Epithelial cell of esophagus (primary cell): ENCODE results near the gene TLE4.

ENCODE experiments used
- DNase-seq: peaks from one replicate; pipeline ENCODE4 v3.0.0; 2010; ENCODE audit warnings: low read depth
- H3K4me3 ChIP-seq: 2 replicates; pipeline ENCODE4 v1.5.1; 2011; ENCODE audit warnings: mild to moderate bottlenecking, low read length, control low read depth
- TF ChIP-seq, protein P1 (sequence below): IDR thresholded peaks from 2 replicates; pipeline ENCODE4 v1.5.1; 2011; ENCODE audit warnings: low read depth, mild to moderate bottlenecking, low read length, control low read depth, inconsistent platforms; ENCODE audit not compliant: insufficient read depth; ENCODE audit errors: missing control alignments

The TLE4 gene

DNA sequence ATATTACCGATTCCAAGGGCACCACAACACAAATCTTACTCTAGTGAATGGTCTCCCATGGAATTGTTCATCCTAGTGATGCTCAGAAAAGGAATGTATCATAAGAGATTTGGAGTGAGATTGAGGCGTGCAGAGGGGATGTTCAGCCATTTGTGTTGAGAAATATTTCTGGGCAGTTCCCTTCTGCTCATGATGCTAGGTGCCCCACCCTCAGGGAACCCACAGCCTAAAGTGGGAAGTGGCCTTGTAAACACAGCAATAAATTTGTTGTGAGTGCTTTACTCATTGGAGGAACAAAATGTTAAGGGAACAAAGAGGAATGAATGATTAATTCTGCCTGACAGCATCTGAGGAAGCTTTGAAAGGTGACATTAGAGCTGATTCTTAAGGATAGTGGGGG is 129.9 kb downstream of the TLE4 start:
- no peak for DNase-seq
- H3K4me3 ChIP-seq, result no peak overlapping the region
- TF ChIP-seq, protein P1, sequence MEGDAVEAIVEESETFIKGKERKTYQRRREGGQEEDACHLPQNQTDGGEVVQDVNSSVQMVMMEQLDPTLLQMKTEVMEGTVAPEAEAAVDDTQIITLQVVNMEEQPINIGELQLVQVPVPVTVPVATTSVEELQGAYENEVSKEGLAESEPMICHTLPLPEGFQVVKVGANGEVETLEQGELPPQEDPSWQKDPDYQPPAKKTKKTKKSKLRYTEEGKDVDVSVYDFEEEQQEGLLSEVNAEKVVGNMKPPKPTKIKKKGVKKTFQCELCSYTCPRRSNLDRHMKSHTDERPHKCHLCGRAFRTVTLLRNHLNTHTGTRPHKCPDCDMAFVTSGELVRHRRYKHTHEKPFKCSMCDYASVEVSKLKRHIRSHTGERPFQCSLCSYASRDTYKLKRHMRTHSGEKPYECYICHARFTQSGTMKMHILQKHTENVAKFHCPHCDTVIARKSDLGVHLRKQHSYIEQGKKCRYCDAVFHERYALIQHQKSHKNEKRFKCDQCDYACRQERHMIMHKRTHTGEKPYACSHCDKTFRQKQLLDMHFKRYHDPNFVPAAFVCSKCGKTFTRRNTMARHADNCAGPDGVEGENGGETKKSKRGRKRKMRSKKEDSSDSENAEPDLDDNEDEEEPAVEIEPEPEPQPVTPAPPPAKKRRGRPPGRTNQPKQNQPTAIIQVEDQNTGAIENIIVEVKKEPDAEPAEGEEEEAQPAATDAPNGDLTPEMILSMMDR, result no peak

DNA sequence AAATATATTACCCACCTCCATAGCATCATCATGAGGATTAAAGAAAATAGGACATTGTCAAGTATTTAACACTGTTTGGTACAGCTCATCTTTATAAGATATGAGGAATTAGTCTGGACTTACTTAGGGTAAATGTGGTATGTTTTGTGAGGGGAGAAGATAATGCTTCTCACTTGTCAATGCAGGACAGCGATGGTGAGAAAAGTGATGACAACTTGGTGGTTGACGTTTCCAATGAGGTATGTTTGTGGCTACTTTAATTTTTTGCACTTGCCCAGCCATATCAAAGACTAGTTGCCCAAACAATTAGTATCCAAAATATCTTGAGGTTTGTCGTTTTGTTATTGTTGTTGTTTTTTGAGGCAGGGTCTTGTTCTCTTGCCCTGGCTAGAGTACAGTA is 133.9 kb downstream of the TLE4 start:
- DNase-seq, result no peak
- no peak overlapping the region for H3K4me3 ChIP-seq
- TF ChIP-seq, protein P1, result no peak

DNA sequence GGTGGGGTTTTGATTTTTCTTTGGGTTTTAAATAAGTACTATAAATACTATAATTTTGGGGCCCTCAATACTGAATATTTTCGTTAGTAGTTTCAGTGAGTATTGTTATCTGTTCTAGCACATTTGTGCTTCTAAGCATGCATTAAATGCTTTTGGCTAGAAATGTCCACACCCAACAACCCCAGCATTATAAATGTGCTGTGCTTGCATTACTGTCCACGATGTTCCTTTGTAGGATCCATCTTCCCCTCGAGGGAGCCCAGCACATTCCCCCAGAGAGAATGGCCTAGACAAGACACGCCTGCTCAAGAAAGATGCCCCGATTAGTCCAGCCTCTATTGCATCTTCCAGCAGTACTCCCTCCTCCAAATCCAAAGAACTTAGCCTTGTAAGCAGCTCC is 134.7 kb downstream of the TLE4 start:
- H3K4me3 ChIP-seq, result no peak overlapping the region
- DNase-seq, result no peak
- TF ChIP-seq, protein P1, result no peak

DNA sequence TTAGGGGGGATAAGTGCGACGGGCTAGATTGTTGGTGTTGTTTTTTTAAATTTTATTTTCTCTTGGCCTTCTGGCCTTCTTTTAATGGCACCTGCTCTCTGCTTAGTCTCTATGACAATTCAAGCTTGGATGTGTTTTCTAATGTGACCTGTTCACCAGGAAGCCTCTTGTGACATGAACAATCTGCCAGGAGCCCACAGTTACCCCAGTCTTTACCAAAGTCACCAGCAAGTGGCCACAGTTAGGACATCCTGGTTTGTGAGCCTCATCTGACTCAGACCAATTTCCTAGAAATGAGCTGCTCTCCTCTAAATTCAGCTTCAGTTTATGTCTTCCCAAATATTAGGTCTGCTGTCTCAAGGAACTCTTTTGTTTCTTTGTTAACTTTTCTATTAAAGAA is 135.8 kb downstream of the TLE4 start:
- TF ChIP-seq, protein P1, result no peak

DNA sequence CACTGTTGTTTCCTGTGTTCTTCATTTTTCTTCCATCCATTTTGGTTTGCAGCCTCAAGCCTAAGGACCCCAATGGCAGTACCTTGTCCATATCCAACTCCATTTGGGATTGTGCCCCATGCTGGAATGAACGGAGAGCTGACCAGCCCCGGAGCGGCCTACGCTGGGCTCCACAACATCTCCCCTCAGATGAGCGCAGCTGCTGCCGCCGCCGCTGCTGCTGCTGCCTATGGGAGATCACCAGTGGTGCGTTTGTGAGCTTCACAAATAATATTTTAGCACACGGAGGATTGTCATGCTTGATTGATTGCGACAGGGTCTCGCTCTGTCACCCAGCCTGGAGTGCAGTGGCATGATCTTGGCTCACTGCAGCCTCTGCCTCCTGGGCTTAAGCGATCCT is 136.8 kb downstream of the TLE4 start:
- DNase-seq, result no peak
- H3K4me3 ChIP-seq, result no peak overlapping the region
- TF ChIP-seq, protein P1, result no peak

More for the DNA sequence above, 135.8 kb downstream of the TLE4 start:
- H3K4me3 ChIP-seq, result no peak overlapping the region
- no peak for DNase-seq

DNA sequence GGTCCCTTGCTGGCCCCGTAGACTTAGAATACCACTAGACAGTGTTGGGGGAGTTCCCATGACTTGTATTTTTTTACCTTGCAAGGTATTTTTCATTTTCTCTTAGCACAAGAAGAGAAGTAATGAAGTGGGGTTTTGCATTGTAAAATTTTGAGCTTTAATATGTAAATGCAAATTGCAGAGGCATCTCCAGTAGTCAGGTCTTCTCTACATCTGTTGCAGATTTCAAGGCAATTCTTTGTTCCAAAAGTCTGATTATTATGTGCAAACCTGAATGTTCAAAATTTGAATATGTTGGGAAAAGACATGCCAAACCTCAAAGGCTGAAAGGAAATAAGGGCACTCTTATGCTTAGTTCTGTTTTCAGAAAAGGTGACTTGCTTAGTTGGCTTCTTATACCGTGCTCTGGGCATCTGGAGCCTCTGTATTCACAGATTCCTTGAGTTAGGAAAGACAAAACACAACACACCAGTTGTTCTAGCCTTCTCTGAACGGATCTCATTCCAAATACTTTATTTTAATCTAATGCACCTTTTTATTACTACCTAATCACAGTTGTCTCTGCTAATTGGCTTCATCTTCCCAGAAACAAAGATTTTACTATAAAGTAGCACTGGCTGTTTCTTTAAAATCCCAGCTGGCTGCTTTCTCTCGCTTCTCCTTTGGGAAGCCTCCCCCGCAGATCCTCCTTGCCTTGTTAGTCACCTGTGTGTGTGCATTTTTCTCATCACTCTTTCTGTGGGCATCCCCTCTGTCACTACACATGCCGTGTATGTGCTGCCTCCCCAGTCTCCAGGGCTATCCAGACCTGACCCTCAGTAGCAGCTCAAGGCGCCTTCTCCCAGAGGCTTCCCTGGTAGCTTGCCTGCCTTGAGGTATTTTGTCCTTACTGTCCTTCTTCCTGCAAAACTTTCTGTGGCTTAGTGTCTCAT is 138.2 kb downstream of the TLE4 start:
- no peak for DNase-seq
- TF ChIP-seq, protein P1, result no peak
- no peak overlapping the region for H3K4me3 ChIP-seq

DNA sequence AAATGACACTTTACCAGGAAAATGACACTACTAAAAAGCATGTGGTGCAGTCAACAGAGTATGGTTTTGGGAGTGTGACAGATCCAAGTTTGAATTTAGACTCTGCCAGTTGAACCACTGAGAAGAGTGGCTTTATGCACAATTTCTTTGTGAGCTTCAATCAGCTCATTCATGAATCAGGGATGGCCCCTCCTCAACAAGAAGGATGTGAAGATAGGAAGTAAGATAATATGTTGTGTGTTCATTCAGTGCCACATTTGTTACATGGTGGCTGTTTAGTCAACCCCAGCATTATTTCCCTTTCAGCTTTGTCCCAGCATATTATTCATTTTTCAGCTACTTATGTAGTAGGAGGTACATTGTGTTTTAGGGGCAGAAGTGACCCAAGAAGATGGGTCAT is 140.1 kb downstream of the TLE4 start:
- DNase-seq, result no peak
- TF ChIP-seq, protein P1, result no peak
- no peak overlapping the region for H3K4me3 ChIP-seq
